Thyroid gland (tissue), 4 donors: Measurements from ENCODE around the gene ULK3.

ENCODE experiments used
- POLR2A ChIP-seq, 2 donors: fragments of 450-650 bp; IDR thresholded peaks; one replicate each; pipeline ENCODE4 v1.6.1; 2017; ENCODE audit warnings: antibody characterized with exemption in 2 of 2, mild to moderate bottlenecking in 2 of 2, moderate library complexity in 1 of 2
- TF ChIP-seq, protein P1 (sequence below), 6 experiments: fragments of 200-600 bp in 3 of 6; fragments of 450-650 bp in 3 of 6; sonication (generic) in 3 of 6; IDR thresholded peaks; one replicate each; pipeline ENCODE4 v1.5.1; 2016 to 2019; ENCODE audit warnings: antibody characterized with exemption in 6 of 6, mild to moderate bottlenecking in 2 of 6, inconsistent platforms in 1 of 6, moderate library complexity in 1 of 6

DNA sequence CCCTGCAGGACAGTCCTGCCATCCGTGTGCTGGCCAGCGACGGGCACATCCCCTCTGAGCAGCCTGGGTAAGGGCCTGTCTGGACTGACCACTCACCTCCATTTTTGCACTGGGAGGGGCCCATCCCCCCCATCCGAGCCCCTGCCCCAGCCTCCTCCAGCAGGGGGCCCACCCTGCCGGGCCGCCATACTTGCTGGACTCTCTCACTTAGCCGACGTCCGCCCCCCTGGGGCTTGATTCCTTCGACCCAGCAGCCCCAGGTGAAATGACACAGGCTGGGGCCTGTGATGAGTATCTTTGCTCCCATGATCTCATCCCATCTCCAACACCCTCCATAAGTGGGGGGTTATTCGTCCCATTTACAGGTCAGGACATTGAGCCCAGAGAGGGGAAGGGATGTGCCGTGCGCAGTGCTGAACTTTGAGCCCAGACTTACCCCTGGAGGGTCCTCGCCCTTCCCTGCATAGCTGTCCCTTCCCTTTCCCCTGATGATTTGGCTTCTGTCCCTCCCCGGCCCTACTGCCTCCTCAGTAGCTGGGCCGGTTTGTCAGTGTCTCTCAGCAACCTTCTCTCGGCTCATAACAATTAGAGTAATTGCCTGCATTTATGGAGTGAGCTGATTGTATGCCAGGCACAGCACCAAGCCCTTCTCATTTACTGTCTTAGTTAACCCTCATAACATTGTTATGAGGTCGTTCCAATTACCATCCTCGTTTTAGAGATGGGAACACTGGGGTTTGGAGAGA lies 26.2 kb downstream of the ULK3 start:
- TF ChIP-seq, protein P1, sequence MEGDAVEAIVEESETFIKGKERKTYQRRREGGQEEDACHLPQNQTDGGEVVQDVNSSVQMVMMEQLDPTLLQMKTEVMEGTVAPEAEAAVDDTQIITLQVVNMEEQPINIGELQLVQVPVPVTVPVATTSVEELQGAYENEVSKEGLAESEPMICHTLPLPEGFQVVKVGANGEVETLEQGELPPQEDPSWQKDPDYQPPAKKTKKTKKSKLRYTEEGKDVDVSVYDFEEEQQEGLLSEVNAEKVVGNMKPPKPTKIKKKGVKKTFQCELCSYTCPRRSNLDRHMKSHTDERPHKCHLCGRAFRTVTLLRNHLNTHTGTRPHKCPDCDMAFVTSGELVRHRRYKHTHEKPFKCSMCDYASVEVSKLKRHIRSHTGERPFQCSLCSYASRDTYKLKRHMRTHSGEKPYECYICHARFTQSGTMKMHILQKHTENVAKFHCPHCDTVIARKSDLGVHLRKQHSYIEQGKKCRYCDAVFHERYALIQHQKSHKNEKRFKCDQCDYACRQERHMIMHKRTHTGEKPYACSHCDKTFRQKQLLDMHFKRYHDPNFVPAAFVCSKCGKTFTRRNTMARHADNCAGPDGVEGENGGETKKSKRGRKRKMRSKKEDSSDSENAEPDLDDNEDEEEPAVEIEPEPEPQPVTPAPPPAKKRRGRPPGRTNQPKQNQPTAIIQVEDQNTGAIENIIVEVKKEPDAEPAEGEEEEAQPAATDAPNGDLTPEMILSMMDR (IDR thresholded peaks at IDR 0.05): no peak
- no peak for TF ChIP-seq POLR2A (IDR thresholded peaks at IDR 0.05)
